BLaER1 (cell line): ENCODE measurements around the gene RNF152.
A peak's percentile ranks its signal among the peaks of the same experiment; 100 is the strongest.

Experiments used
- H3K27ac ChIP-seq: shearing (Covaris generic); formaldehyde crosslinking; 2 replicates; pipeline ENCODE4 v1.8.1; 2022
- H3K27me3 ChIP-seq: shearing (Covaris generic); formaldehyde crosslinking; 2 replicates; pipeline ENCODE4 v1.8.1; 2022
- H3K36me3 ChIP-seq: shearing (Covaris generic); formaldehyde crosslinking; 2 replicates; pipeline ENCODE4 v1.8.1; 2022
- H3K4me1 ChIP-seq: shearing (Covaris generic); formaldehyde crosslinking; 2 replicates; pipeline ENCODE4 v1.8.1; 2022
- H3K4me2 ChIP-seq: shearing (Covaris generic); formaldehyde crosslinking; 2 replicates; pipeline ENCODE4 v1.8.1; 2022
- H3K4me3 ChIP-seq: shearing (Covaris generic); formaldehyde crosslinking; 2 replicates; pipeline ENCODE4 v1.8.1; 2022
- H3K9ac ChIP-seq: shearing (Covaris generic); formaldehyde crosslinking; 2 replicates; pipeline ENCODE4 v1.8.1; 2022
- H3K9me3 ChIP-seq: shearing (Covaris generic); formaldehyde crosslinking; 2 replicates; pipeline ENCODE4 v1.8.1; 2022
- H4K20me1 ChIP-seq: shearing (Covaris generic); formaldehyde crosslinking; 2 replicates; pipeline ENCODE4 v1.8.1; 2022
- Cebpa-rat ChIP-seq: shearing (Covaris generic); IDR thresholded peaks from 2 replicates; pipeline ENCODE4 v1.8.1; 2022

Gene RNF152

GRCh38 chr18:61883547-61883946 lies 9.3 kb downstream of the RNF152 start:
- H3K9me3 ChIP-seq: no peaks in the 10 kb centered on the region
- H3K4me1 ChIP-seq: peaks cover 2% of the 10 kb centered on the region
- H3K9ac ChIP-seq: no peak overlapping the region
- H4K20me1 ChIP-seq: no peaks in the 10 kb centered on the region
- no peak overlapping the region for H3K4me3 ChIP-seq
- TF ChIP-seq Cebpa-rat: no peak
- H3K27me3 ChIP-seq: no peaks in the 10 kb centered on the region
- no peak overlapping the region for H3K27ac ChIP-seq
- no peak overlapping the region for H3K4me2 ChIP-seq
- no peaks in the 10 kb centered on the region for H3K36me3 ChIP-seq

GRCh38 chr18:61882296-61883004 lies 10.4 kb downstream of the RNF152 start:
- no peaks in the 10 kb centered on the region for H3K27me3 ChIP-seq
- no peaks in the 10 kb centered on the region for H3K4me1 ChIP-seq
- no peak overlapping the region for H3K27ac ChIP-seq
- H3K9ac ChIP-seq: no peak overlapping the region
- H3K9me3 ChIP-seq: no peaks in the 10 kb centered on the region
- TF ChIP-seq Cebpa-rat: no peak
- no peaks in the 10 kb centered on the region for H3K36me3 ChIP-seq
- H3K4me3 ChIP-seq: no peak overlapping the region
- no peaks in the 10 kb centered on the region for H4K20me1 ChIP-seq
- no peak overlapping the region for H3K4me2 ChIP-seq

- Histone ChIP-seq H3K27ac (no peak overlapping the region), H3K4me3 (no peak overlapping the region), H3K27me3 (no peaks in the 10 kb centered on the region), H3K9ac (no peak overlapping the region), H3K4me1 (no peaks in the 10 kb centered on the region), H3K4me2 (no peak overlapping the region), H3K9me3 (no peaks in the 10 kb centered on the region), H4K20me1 (no peaks in the 10 kb centered on the region), H3K36me3 (no peaks in the 10 kb centered on the region)
- no peak for TF ChIP-seq Cebpa-rat
Measured at GRCh38 chr18:61876899-61877298, 15.9 kb downstream of the RNF152 start.

- no peak for TF ChIP-seq Cebpa-rat
- H3K4me1 ChIP-seq: peaks cover 16% of the 10 kb centered on the region
- peak overlapping the region; percentile 53 for H3K4me2 ChIP-seq
- no peaks in the 10 kb centered on the region for H3K9me3 ChIP-seq
- no peak overlapping the region for H3K27ac ChIP-seq
- H3K27me3 ChIP-seq: no peaks in the 10 kb centered on the region
- no peaks in the 10 kb centered on the region for H3K36me3 ChIP-seq
- no peak overlapping the region for H3K4me3 ChIP-seq
- H4K20me1 ChIP-seq: no peaks in the 10 kb centered on the region
- no peak overlapping the region for H3K9ac ChIP-seq
Measured at GRCh38 chr18:61870151-61870550, 22.7 kb downstream of the RNF152 start.

DNA sequence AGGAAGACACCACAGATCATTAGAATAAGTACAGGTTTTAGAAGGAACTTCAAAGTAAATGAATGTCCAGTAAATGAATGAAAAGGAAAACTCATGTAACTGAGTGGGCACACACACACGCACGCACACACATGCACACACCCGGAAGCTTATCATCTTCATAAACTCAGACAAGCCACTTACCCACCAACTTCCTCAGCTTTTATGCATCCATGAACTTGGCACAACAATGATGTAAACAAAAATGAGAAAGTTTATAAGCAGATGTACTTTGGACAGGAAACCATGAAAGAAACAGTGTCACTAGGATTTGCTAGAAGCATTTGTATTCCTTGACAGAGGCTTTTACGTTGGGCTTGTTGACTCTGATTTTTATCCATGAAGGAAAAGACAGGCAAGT lies 23.2 kb downstream of the RNF152 start:
- no peaks in the 10 kb centered on the region for H3K36me3 ChIP-seq
- peaks cover 16% of the 10 kb centered on the region for H3K4me1 ChIP-seq
- H3K9ac ChIP-seq: no peak overlapping the region
- H3K9me3 ChIP-seq: no peaks in the 10 kb centered on the region
- H3K27ac ChIP-seq: no peak overlapping the region
- peak overlapping the region; percentile 53 for H3K4me2 ChIP-seq
- no peak overlapping the region for H3K4me3 ChIP-seq
- H3K27me3 ChIP-seq: no peaks in the 10 kb centered on the region
- no peak for TF ChIP-seq Cebpa-rat
- H4K20me1 ChIP-seq: no peaks in the 10 kb centered on the region

GRCh38 chr18:61865466-61866175 lies 27.2 kb downstream of the RNF152 start:
- Histone ChIP-seq H3K4me3 (no peak overlapping the region), H3K4me2 (no peak overlapping the region)
- no peak for TF ChIP-seq Cebpa-rat

GRCh38 chr18:61861372-61861771 lies 31.4 kb downstream of the RNF152 start:
- H4K20me1 ChIP-seq: no peaks in the 10 kb centered on the region
- H3K27ac ChIP-seq: no peak overlapping the region

More at GRCh38 chr18:61865466-61866175, 27.2 kb downstream of the RNF152 start:
- H3K27me3 ChIP-seq: no peaks in the 10 kb centered on the region
- peaks cover 5% of the 10 kb centered on the region; the same call in 1 of the 2 replicates for H3K9me3 ChIP-seq
- H3K36me3 ChIP-seq: no peaks in the 10 kb centered on the region
- H3K27ac ChIP-seq: no peak overlapping the region
- H4K20me1 ChIP-seq: no peaks in the 10 kb centered on the region
- H3K4me1 ChIP-seq: peaks cover 14% of the 10 kb centered on the region
- H3K9ac ChIP-seq: no peak overlapping the region

GRCh38 chr18:61860302-61860701 lies 32.5 kb downstream of the RNF152 start:
- Histone ChIP-seq H3K27me3 (no peaks in the 10 kb centered on the region), H3K36me3 (no peaks in the 10 kb centered on the region), H3K9me3 (peaks cover 5% of the 10 kb centered on the region; the same call in 1 of the 2 replicates), H4K20me1 (no peaks in the 10 kb centered on the region), H3K9ac (no peak overlapping the region), H3K4me2 (no peak overlapping the region), H3K27ac (no peak overlapping the region), H3K4me3 (no peak overlapping the region), H3K4me1 (peaks cover 9% of the 10 kb centered on the region; the same call in 1 of the 2 replicates)
- no peak for TF ChIP-seq Cebpa-rat

More at GRCh38 chr18:61861372-61861771, 31.4 kb downstream of the RNF152 start:
- Histone ChIP-seq H3K9ac (no peak overlapping the region), H3K27me3 (no peaks in the 10 kb centered on the region), H3K4me3 (no peak overlapping the region), H3K4me2 (no peak overlapping the region), H3K4me1 (peaks cover 9% of the 10 kb centered on the region; the same call in 1 of the 2 replicates), H3K36me3 (no peaks in the 10 kb centered on the region), H3K9me3 (peaks cover 5% of the 10 kb centered on the region; the same call in 1 of the 2 replicates)
- TF ChIP-seq Cebpa-rat: no peak

- H3K36me3 ChIP-seq: no peaks in the 10 kb centered on the region
- no peak for TF ChIP-seq Cebpa-rat
- H3K27me3 ChIP-seq: no peaks in the 10 kb centered on the region
- H3K4me2 ChIP-seq: peak overlapping the region; percentile 25; the same call in 1 of the 2 replicates
- no peak overlapping the region for H3K27ac ChIP-seq
- H3K9ac ChIP-seq: no peak overlapping the region
- peaks cover 9% of the 10 kb centered on the region; the same call in 1 of the 2 replicates for H3K4me1 ChIP-seq
- H3K9me3 ChIP-seq: peaks cover 5% of the 10 kb centered on the region; the same call in 1 of the 2 replicates
- no peak overlapping the region for H3K4me3 ChIP-seq
- no peaks in the 10 kb centered on the region for H4K20me1 ChIP-seq
Measured at GRCh38 chr18:61859113-61859512, 33.7 kb downstream of the RNF152 start.

- Histone ChIP-seq H3K36me3 (no peaks in the 10 kb centered on the region), H3K9ac (no peak overlapping the region), H3K27ac (no peak overlapping the region), H3K4me3 (no peak overlapping the region), H3K27me3 (no peaks in the 10 kb centered on the region), H3K9me3 (no peaks in the 10 kb centered on the region), H3K4me1 (peaks cover 9% of the 10 kb centered on the region; the same call in 1 of the 2 replicates), H4K20me1 (no peaks in the 10 kb centered on the region), H3K4me2 (no peak overlapping the region)
- no peak for TF ChIP-seq Cebpa-rat
Measured at GRCh38 chr18:61856678-61857077, 36.1 kb downstream of the RNF152 start.
